Neural cell (in vitro differentiated cells): Measurements from ENCODE around the gene RAB44. TPM values are rescaled to one million over a fixed set of nuclear protein-coding genes. Genes with fewer than 3 reads are reported as not detected.
A peak's percentile ranks its signal among the peaks of the same experiment; 100 is the strongest.

Experiments used
- H2AFZ ChIP-seq: fragments of 200-600, 300-800 bp; sonication (generic), shearing (Covaris generic); 2 replicates; pipeline ENCODE4 v1.6.0; 2014; ENCODE audit warnings: low read depth, mild to moderate bottlenecking, antibody characterized with exemption, low read length, moderate library complexity
- H3F3A ChIP-seq: fragments of 200-600 bp; shearing (Covaris generic); 2 replicates; pipeline ENCODE4 v1.6.1; 2016; ENCODE audit warnings: mild to moderate bottlenecking, moderate library complexity, mixed read lengths, antibody characterized with exemption, low read length; ENCODE audit not compliant: insufficient read depth, poor library complexity, severe bottlenecking
- H3K27ac ChIP-seq: fragments of 200-600, 300-800 bp; sonication (generic), shearing (Covaris generic); 2 replicates; pipeline ENCODE4 v1.5.1; 2014; ENCODE audit warnings: mild to moderate bottlenecking, low read length, moderate library complexity
- H3K27me3 ChIP-seq: fragments of 300-800, 200-600 bp; sonication (generic), shearing (Covaris generic); 2 replicates; pipeline ENCODE4 v1.6.0; 2014; ENCODE audit warnings: mild to moderate bottlenecking, low read depth, low read length, moderate library complexity; ENCODE audit not compliant: insufficient read depth
- H3K36me3 ChIP-seq: fragments of 300-800, 200-600 bp; sonication (generic), shearing (Covaris generic); 2 replicates; pipeline ENCODE4 v1.5.1; 2014; ENCODE audit warnings: mild to moderate bottlenecking, antibody characterized with exemption, low read length, moderate library complexity; ENCODE audit not compliant: insufficient read depth
- H3K4me2 ChIP-seq: fragments of 300-800, 200-600 bp; sonication (generic), shearing (Covaris generic); 2 replicates; pipeline ENCODE4 v1.6.0; 2014; ENCODE audit warnings: mild to moderate bottlenecking, low read length
- H3K4me3 ChIP-seq: fragments of 300-800, 200-600 bp; sonication (generic), shearing (Covaris generic); 2 replicates; pipeline ENCODE4 v1.5.1; 2014; ENCODE audit warnings: mild to moderate bottlenecking, low read length, moderate library complexity
- H3K79me2 ChIP-seq: fragments of 200-600 bp; shearing (Covaris generic); replicated peaks from 2 replicates; pipeline ENCODE4 v1.6.0; 2014; ENCODE audit warnings: mild to moderate bottlenecking, low read length, moderate library complexity; ENCODE audit not compliant: insufficient read depth
- H3K9ac ChIP-seq: fragments of 300-800, 200-600 bp; sonication (generic), shearing (Covaris generic); 2 replicates; pipeline ENCODE4 v1.6.1; 2016; ENCODE audit warnings: mild to moderate bottlenecking, low read length, mixed read lengths
- H3K9me2 ChIP-seq: fragments of 200-600 bp; shearing (Covaris generic); 2 replicates; pipeline ENCODE4 v1.6.1; 2016; ENCODE audit warnings: mild to moderate bottlenecking, low read length, mixed read lengths; ENCODE audit not compliant: insufficient read depth
- H3K9me3 ChIP-seq: fragments of 200-600, 300-800 bp; sonication (generic), shearing (Covaris generic); 2 replicates; pipeline ENCODE4 v1.6.1; 2016; ENCODE audit warnings: mild to moderate bottlenecking, mixed run types, low read length, moderate library complexity, mixed read lengths
- H4K20me1 ChIP-seq: fragments of 200-600 bp; shearing (Covaris generic); 2 replicates; pipeline ENCODE4 v1.6.1; 2016; ENCODE audit warnings: mild to moderate bottlenecking, mixed run types; ENCODE audit not compliant: insufficient read depth
- CTCF ChIP-seq: fragments of 450-650 bp; IDR thresholded peaks from 2 replicates; pipeline ENCODE4 v1.5.1; 2014; ENCODE audit warnings: antibody characterized with exemption, mild to moderate bottlenecking, moderate library complexity; ENCODE audit not compliant: poor library complexity, severe bottlenecking
- EP300 ChIP-seq: fragments of 450-650 bp; conservative IDR thresholded peaks from 2 replicates; pipeline ENCODE4 v1.6.1; 2014; ENCODE audit warnings: antibody characterized with exemption, mild to moderate bottlenecking, moderate library complexity; ENCODE audit not compliant: poor library complexity, severe bottlenecking
- EZH2 ChIP-seq: fragments of 200-600, 300-800 bp; shearing (Covaris generic), sonication (generic); IDR thresholded peaks from 2 replicates; pipeline ENCODE4 v1.6.1; 2014; ENCODE audit warnings: antibody characterized with exemption, low read length, borderline replicate concordance, mild to moderate bottlenecking; ENCODE audit not compliant: insufficient read depth, poor library complexity, severe bottlenecking
- MXI1 ChIP-seq: fragments of 450-650 bp; conservative IDR thresholded peaks from 2 replicates; pipeline ENCODE4 v1.6.1; 2014; ENCODE audit warnings: antibody characterized with exemption, mild to moderate bottlenecking; ENCODE audit not compliant: poor library complexity, severe bottlenecking
- POLR2AphosphoS5 ChIP-seq: IDR thresholded peaks from 2 replicates; pipeline ENCODE4 v1.6.1; 2012
- RAD21 ChIP-seq: fragments of 450-650 bp; conservative IDR thresholded peaks from 2 replicates; pipeline ENCODE4 v1.6.1; 2014; ENCODE audit warnings: antibody characterized with exemption, mild to moderate bottlenecking, moderate library complexity
- REST ChIP-seq: IDR thresholded peaks from 2 replicates; pipeline ENCODE4 v1.6.1; 2012; ENCODE audit warnings: borderline replicate concordance
- SMC3 ChIP-seq: fragments of 450-650 bp; conservative IDR thresholded peaks from 2 replicates; pipeline ENCODE4 v1.6.1; 2014; ENCODE audit warnings: antibody characterized with exemption, mild to moderate bottlenecking, moderate library complexity; ENCODE audit not compliant: poor library complexity
- TAF1 ChIP-seq: IDR thresholded peaks from 2 replicates; pipeline ENCODE4 v1.6.1; 2012; ENCODE audit warnings: low read depth
- polyA plus RNA-seq: library from polyadenylated mRNA; depleted of rRNA; stranded (reverse); fragments of >200 nt; gene quantifications from 2 replicates; pipeline ENCODE4 v1.2.3, GENCODE V29; 2014

The RAB44 gene
- polyA plus RNA-seq, 1 donor from 2014 or later, result not detected

GRCh38 chr6:36677753-36678487, 19.7 kb upstream of the RAB44 start:
- Histone ChIP-seq H3K36me3 (no peaks in the 10 kb centered on the region), H2AFZ (no peak overlapping the region), H3F3A (no peaks in the 10 kb centered on the region), H3K9me3 (no peaks in the 10 kb centered on the region), H3K9ac (no peak overlapping the region), H3K9me2 (no peaks in the 10 kb centered on the region), H3K79me2 (peaks cover 17% of the 10 kb centered on the region), H3K27me3 (peaks cover 30% of the 10 kb centered on the region), H3K4me3 (peak overlapping the region; percentile 75), H3K27ac (peak overlapping the region; percentile 14), H3K4me2 (no peak overlapping the region), H4K20me1 (no peaks in the 10 kb centered on the region)
- TF ChIP-seq TAF1 (no peak), RAD21 (no peak), POLR2AphosphoS5 (no peak), MXI1 (no peak), EZH2 (no peak), CTCF (no peak), EP300 (no peak), SMC3 (no peak), REST (no peak)

GRCh38 chr6:36678488-36679042, 19.1 kb upstream of the RAB44 start, which contains the start of gene CDKN1A:
TSS of gene CDKN1A (plus strand) at chr6:36678714. CDS start at chr6:36684102, 5,388 bp downstream.
- Histone ChIP-seq H3K79me2 (peaks cover 20% of the 10 kb centered on the region), H3K9me3 (no peaks in the 10 kb centered on the region), H3K4me3 (peak within 1 kb of the TSS; percentile 75), H3K27ac (peak within 1 kb of the TSS; percentile 14), H3F3A (no peaks in the 10 kb centered on the region), H3K27me3 (peaks cover 30% of the 10 kb centered on the region), H3K9ac (peak within 1 kb of the TSS; percentile 54), H3K9me2 (no peaks in the 10 kb centered on the region), H3K36me3 (no peaks in the 10 kb centered on the region), H4K20me1 (no peaks in the 10 kb centered on the region), H3K4me2 (peak within 1 kb of the TSS; percentile 55), H2AFZ (peak within 1 kb of the TSS; percentile 4)
- TF ChIP-seq POLR2AphosphoS5 (no peak), REST (no peak), MXI1 (no peak), CTCF (no peak), EZH2 (no peak), RAD21 (no peak), TAF1 (no peak), SMC3 (no peak), EP300 (no peak)
